Measurements from ENCODE around the gene SPDL1. TPM values are rescaled to one million over a fixed set of nuclear protein-coding genes. Genes with fewer than 3 reads are reported as not detected.

SPDL1 gene
- total and polyA plus RNA-seq, 4 donors, result 0.89 to 11.5 (median 3.0) TPM

- Histone ChIP-seq H3K36me3 (ENCODE audit: control insufficient read depth in 4 of 4, insufficient read depth in 3 of 4, low read depth in 1 of 4, low read length in 3 of 4) (no peaks in the 10 kb centered on the region), H3K27ac (ENCODE audit: low read depth in 1 of 2, low read length in 2 of 2) (no peak overlapping the region), H3K27me3 (ENCODE audit: control insufficient read depth in 4 of 4, insufficient read depth in 4 of 4, low read length in 3 of 4) (peaks cover 0 to 9% (median 2%) of the 10 kb centered on the region in 4 donors), H3K4me1 (ENCODE audit: control insufficient read depth in 4 of 4, insufficient read depth in 4 of 4, low read length in 3 of 4) (peaks cover 0 to 3% (median 0%) of the 10 kb centered on the region in 4 donors), H3K4me3 (ENCODE audit: low read depth in 1 of 3, low read length in 3 of 3) (no peak overlapping the region), H3K9ac (ENCODE audit: low read depth in 1 of 2, low read length in 2 of 2) (no peak overlapping the region), H3K9me3 (ENCODE audit: control insufficient read depth in 4 of 4, low read length in 3 of 4) (no peaks in the 10 kb centered on the region)
- 37% methylated on average over 3 of the region's 3 CpGs for WGBS
- no peak for DNase-seq (ENCODE audit: low spot score)
- TF ChIP-seq HNF4A (conservative IDR thresholded peaks at IDR 0.05) (no peak), JUND (IDR thresholded peaks at IDR 0.05) (no peak), GABPA (IDR thresholded peaks at IDR 0.05 in 1 of 2, conservative IDR thresholded peaks at IDR 0.05 in 1 of 2) (no peak), HNF4G (IDR thresholded peaks at IDR 0.05) (no peak), TAF1 (conservative IDR thresholded peaks at IDR 0.05) (no peak), ATF3 (IDR thresholded peaks at IDR 0.05) (no peak), SP1 (IDR thresholded peaks at IDR 0.05) (no peak), CTCF (IDR thresholded peaks at IDR 0.05; ENCODE audit: low read depth, low read length, missing input control) (no peak), REST (IDR thresholded peaks at IDR 0.05) (no peak), FOXA1 (IDR thresholded peaks at IDR 0.05) (no peak), RXRA (IDR thresholded peaks at IDR 0.05) (no peak), NR2F2 (IDR thresholded peaks at IDR 0.05) (no peak), EGR1 (IDR thresholded peaks at IDR 0.05; ENCODE audit: low read depth in 2 of 2) (no peak), YY1 (IDR thresholded peaks at IDR 0.05) (no peak), ZBTB33 (IDR thresholded peaks at IDR 0.05) (no peak), FOXA2 (IDR thresholded peaks at IDR 0.05) (no peak)
Measured at GRCh38 chr5:169547508-169547907, 36.1 kb upstream of the SPDL1 start.

GRCh38 chr5:169548315-169548714 is 35.3 kb upstream of the SPDL1 start:
- H3K4me3 ChIP-seq (ENCODE audit: low read depth in 1 of 3, low read length in 3 of 3), result no peak overlapping the region
- H3K9ac ChIP-seq (ENCODE audit: low read depth in 1 of 2, low read length in 2 of 2), result no peak overlapping the region
- no peaks in the 10 kb centered on the region for H3K36me3 ChIP-seq (ENCODE audit: control insufficient read depth in 4 of 4, insufficient read depth in 3 of 4, low read depth in 1 of 4, low read length in 3 of 4)
- H3K9me3 ChIP-seq (ENCODE audit: control insufficient read depth in 4 of 4, low read length in 3 of 4), result no peaks in the 10 kb centered on the region
- H3K27ac ChIP-seq (ENCODE audit: low read depth in 1 of 2, low read length in 2 of 2), result no peak overlapping the region
- TF ChIP-seq MAX (IDR thresholded peaks at IDR 0.05), result no peak
- TF ChIP-seq NR2F2 (IDR thresholded peaks at IDR 0.05), result no peak
- TF ChIP-seq ATF3 (IDR thresholded peaks at IDR 0.05), result no peak
- TF ChIP-seq EGR1 (IDR thresholded peaks at IDR 0.05; ENCODE audit: low read depth in 2 of 2), result no peak
- TF ChIP-seq TAF1 (conservative IDR thresholded peaks at IDR 0.05), result no peak
- no peak for TF ChIP-seq FOXA2 (IDR thresholded peaks at IDR 0.05)
- TF ChIP-seq CTCF (IDR thresholded peaks at IDR 0.05; ENCODE audit: low read depth, low read length, missing input control), result peak; percentile 40
- peak; percentile 82 to 83 for TF ChIP-seq RAD21 (IDR thresholded peaks at IDR 0.05)
- TF ChIP-seq JUND (IDR thresholded peaks at IDR 0.05), result no peak
- no peak for TF ChIP-seq GABPA (IDR thresholded peaks at IDR 0.05 in 1 of 2, conservative IDR thresholded peaks at IDR 0.05 in 1 of 2)
- WGBS, result 14% methylated on average over 1 of the region's 1 CpG
- DNase-seq (ENCODE audit: low spot score), result no peak
- peaks cover 0 to 3% (median 0%) of the 10 kb centered on the region in 4 donors for H3K4me1 ChIP-seq (ENCODE audit: control insufficient read depth in 4 of 4, insufficient read depth in 4 of 4, low read length in 3 of 4)
- H3K27me3 ChIP-seq (ENCODE audit: control insufficient read depth in 4 of 4, insufficient read depth in 4 of 4, low read length in 3 of 4), result peaks cover 0 to 9% (median 2%) of the 10 kb centered on the region in 4 donors

All from liver (tissue), 9 donors.